ENCODE results near the gene EFR3B.

GRCh38 chr2:25168256-25169072, 126.6 kb downstream of the EFR3B start, which contains the start of gene POMC:
- no peak for TF ChIP-seq CTCF (tag by site-specific recombination; IDR thresholded peaks at IDR 0.05)
- no peak for TF ChIP-seq MEIS1 (CRISPR knock-in tag; IDR thresholded peaks at IDR 0.05; ENCODE audit: borderline replicate concordance)
- TF ChIP-seq ZNF324 (tag by site-specific recombination; IDR thresholded peaks at IDR 0.05), result no peak
- TF ChIP-seq, protein P1, sequence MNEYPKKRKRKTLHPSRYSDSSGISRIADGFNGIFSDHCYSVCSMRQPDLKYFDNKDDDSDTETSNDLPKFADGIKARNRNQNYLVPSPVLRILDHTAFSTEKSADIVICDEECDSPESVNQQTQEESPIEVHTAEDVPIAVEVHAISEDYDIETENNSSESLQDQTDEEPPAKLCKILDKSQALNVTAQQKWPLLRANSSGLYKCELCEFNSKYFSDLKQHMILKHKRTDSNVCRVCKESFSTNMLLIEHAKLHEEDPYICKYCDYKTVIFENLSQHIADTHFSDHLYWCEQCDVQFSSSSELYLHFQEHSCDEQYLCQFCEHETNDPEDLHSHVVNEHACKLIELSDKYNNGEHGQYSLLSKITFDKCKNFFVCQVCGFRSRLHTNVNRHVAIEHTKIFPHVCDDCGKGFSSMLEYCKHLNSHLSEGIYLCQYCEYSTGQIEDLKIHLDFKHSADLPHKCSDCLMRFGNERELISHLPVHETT (tag by site-specific recombination; IDR thresholded peaks at IDR 0.05), result no peak
- TF ChIP-seq, protein P2, sequence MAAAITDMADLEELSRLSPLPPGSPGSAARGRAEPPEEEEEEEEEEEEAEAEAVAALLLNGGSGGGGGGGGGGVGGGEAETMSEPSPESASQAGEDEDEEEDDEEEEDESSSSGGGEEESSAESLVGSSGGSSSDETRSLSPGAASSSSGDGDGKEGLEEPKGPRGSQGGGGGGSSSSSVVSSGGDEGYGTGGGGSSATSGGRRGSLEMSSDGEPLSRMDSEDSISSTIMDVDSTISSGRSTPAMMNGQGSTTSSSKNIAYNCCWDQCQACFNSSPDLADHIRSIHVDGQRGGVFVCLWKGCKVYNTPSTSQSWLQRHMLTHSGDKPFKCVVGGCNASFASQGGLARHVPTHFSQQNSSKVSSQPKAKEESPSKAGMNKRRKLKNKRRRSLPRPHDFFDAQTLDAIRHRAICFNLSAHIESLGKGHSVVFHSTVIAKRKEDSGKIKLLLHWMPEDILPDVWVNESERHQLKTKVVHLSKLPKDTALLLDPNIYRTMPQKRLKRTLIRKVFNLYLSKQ (tag by site-specific recombination; IDR thresholded peaks at IDR 0.05; ENCODE audit: borderline replicate concordance), result no peak
- no peak for TF ChIP-seq ZBTB44 (tag by site-specific recombination; IDR thresholded peaks at IDR 0.05)
- TF ChIP-seq ZNF692 (tag by site-specific recombination; IDR thresholded peaks at IDR 0.05), result no peak
- no peak for TF ChIP-seq ZNF658 (tag by site-specific recombination; IDR thresholded peaks at IDR 0.05)
